ENCODE data around the gene PLEKHA4. TPM values are rescaled to one million over a fixed set of nuclear protein-coding genes. Genes with fewer than 3 reads are reported as not detected.
"Not testable (repeated sequence)": the region's sequence is repeated elsewhere in the genome, so short reads cannot be mapped to it uniquely, and the experiment has no call there.

Gene PLEKHA4
- total RNA-seq, 1 donor from 2014 or later: 44.9 TPM

DNA sequence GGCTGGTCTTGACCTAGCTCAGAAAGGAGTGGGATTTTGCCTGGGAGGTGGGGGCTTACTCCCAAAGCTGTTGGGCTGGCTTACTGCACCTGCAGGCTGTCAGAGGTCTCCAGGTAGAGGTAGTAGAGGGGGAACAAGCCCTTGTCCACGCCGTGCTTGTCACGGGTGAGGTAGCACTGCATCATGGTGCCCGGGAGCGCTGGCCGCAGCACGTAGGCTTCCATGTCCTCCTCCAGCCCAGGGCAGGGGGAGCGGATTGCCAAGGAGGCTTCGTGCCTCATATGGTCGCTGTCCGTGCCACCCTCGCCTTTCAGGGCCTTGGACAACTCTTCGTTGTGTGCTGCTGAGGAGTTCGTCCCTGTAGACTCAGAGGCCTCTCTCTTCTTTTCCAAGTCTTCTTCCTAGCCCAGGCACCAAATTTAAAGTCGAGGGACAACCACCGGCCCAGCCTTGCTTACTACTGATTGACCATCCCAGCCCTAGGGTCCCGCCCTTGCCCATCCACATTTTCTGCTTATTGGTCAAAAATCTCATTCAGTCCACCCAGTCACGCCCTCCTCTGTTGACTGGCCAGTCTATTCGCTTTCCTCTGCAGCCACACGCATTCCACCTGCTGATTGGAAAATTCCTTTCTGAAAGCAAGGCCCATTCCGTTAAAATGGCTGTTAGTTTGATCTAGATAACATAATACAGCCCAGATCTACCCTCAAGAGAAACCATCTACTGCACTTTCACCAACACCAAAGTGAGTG is 19.6 kb upstream of the PLEKHA4 start:
- no peak for DNase-seq (ENCODE audit: low spot score)

DNA sequence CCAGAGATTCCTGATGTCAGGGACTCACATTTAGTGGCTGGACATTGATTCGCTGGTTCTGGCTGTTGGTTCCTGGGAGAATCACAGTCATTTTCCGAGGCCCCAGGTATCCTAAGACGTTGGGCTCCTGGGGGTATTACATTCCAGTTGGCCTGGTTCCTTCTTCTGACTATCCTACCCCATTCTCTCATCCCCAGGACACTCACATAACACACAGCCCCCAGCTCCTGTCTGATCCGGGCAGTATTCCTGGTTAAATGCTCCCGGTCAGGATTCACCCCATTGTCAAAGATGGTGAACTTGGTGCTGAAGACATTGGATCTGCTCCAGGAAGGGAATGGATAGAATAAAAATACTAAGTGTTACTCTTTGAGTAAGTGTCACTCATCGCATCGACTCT is 15.3 kb upstream of the PLEKHA4 start:
- no peak for DNase-seq (ENCODE audit: low spot score)

DNA sequence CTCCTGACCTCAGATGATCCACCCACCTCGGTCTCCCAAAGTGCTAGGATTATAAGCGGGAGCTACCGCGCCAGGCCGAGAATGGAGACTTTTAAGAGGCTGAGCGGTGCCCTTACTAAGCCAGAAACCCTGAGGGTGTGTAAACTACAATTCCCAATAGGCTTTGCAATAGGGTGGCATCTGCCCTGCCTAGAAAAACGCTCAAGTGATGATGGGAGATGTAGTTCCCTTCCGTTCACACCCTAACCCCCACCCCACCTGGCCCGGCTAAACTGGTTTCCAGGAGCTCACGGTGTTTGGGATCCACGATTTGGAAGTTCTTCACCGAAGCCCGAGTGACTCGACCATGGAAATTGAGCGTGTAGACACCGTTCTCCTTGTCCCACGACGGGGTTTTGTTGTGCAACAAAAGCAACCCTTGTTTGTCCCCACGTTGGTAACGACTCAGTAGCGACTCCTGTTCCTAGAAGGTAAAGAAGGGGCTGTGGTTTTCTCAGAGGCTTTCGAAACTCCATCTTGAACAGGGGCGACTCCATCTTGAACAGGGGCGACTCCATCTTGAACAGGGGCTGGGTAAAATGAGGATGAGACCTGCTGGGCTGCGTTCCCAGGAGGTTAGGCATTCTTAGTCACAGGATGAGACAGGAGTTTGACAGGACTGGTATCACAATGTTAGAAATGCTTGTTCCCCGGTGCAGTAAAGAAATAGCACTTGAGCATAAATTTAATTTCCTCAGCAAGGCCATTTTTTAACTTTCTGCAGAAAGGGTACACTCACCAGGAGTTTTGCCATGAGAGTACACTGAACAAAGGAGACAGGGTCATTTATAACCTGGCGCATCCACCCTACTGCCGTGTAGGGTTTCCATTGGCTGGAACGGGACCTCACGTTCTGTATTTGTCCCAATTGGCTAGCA is 13.6 kb upstream of the PLEKHA4 start:
- DNase-seq (ENCODE audit: low spot score): no peak

DNA sequence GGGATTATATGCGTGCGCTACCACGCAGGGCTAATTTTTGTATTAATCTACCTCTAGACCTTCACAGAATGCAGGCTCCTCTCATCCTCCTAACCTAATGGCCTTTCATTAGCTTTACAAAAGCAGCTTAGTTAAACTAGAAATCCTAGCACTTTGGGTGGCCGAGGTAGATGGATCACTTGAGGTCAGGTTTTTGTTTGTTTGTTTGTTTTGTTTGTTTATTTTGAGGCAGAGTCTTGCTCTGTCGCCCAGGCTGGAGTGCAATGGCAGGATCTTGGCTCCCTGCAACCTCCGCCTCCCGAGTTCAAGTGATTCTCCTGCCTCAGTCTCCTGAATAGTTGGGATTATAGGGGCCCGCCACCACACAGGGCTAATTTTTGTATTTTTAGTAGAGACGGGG is 11.3 kb upstream of the PLEKHA4 start:
- not testable (repeated sequence) for DNase-seq (ENCODE audit: low spot score)

DNA sequence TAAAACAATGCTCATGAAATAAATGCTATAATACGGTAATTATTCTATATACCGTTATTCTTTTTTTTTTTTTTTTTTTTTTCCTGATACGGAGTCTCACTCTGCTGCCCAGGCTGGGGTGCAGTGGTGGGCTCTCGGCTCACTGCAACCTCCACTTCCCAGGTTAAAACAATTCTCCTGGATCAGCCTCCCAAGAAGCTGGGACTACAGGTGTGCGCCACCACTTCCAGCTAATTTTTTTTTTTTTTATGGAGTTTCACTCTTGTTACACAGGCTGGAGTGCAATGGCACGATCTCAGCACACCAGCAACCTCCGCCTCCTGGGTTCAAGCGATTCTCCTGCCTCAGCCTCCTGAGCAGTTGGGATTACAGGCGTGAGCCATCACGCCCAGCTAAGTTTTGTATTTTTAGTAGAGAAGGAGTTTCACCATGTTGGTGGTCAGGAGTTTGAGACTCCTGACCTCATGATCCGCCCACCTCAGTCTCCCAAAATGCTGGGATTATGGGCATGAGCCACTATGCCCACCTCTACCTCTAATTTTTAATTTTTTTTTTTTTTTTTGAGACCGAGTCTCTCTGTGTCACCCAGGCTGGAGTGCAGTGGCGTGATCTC is 10.7 kb upstream of the PLEKHA4 start:
- DNase-seq (ENCODE audit: low spot score): no peak

DNA sequence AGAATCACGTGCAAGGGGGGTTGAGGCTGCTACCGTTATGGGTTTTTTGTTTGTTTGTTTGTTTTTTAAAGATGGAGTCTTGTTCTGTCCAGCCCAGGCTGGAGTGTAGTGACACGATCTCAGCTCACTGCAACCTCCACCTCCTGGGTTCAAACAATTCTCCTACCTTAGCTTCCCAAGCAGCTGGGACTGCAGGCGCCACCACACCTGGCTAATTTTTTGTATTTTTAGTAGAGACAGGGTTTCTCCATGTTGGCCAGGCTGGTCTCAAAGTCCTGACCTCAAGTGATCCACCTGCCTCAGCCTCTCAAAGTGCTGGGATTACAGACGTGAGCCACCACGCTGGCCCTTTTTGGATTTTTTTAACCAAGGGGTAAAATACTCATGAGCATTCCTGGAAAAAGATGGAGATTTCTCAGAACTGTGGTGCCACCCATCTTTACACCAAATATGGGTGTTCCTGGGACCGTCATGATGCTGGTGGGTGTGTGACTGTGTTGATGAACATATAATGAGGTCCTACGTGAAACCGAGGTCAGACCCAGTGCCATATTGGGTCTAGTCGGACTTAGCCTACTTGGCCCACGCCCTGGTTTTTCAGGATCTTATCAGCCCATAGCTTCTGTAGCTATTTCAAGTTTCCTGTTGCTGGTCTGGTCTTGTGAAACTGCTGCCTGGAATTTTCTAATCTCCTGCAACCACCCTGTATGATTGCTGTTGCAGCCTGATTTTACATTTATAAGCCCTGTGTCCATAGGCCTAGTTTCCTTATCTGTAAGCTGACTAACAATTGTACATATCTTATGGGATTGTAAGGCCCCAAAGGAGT is 10.0 kb upstream of the PLEKHA4 start:
- no peak for DNase-seq (ENCODE audit: low spot score)

DNA sequence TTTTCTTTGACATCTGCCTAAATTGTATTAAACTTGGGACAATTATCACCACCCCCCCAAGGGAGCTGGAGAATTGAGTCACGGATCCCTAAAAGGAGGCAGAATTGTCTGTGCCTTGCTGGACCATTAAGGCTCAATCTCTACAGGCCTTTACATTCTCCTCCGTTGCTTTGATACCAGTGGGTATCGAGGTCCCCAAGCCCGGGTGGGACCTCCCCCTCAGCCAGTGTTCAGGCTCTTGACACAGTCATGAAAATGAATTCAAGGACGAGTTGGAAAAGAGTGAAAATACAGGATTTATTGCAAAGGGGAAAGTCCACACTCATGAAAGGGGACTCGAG is 9.4 kb upstream of the PLEKHA4 start:
- no peak for DNase-seq (ENCODE audit: low spot score)

DNA sequence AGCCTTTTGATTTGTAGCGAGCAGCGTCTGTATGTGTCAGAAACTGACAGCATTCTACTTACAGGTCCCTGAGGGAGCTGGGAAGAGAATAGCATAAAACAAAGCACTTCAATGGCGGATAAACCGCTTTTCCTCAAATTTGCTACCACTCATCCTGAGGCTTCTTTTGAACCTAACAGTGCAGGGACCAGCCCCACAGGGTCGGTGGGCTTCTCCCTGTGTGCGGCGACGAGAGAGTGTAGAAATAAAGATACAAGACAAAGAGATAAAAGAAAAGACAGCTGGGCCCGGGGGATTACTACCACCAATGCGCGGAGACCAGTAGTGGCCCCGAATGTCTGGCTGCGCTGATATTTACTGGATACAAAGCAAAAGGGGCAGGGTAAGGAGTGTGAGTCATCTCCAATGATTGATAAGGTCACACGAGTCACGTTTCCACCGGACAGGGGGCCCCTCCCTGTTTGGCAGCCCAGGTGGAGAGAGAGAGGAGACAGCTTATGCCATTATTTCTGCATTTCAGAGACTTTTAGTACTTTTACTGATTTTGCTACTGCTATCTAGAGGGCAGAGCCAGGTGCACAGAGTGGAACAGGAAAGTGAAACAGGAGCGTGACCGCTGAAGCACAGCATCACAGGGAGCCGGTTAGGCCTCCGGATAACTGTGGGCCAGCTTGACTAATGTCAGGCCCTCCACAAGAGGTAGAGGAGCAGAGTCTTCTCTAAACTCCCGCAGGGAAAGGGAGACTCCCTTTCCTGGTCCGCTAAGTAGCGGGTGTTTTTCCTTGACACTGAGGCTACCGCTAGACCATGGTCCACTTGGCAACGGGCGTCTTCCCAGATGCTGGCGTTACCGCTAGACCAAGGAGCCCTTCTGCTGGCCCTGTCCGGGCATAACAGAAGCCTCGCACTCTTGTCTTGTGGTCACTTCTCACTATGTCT is 7.9 kb upstream of the PLEKHA4 start:
- not testable (repeated sequence) for DNase-seq (ENCODE audit: low spot score)

DNA sequence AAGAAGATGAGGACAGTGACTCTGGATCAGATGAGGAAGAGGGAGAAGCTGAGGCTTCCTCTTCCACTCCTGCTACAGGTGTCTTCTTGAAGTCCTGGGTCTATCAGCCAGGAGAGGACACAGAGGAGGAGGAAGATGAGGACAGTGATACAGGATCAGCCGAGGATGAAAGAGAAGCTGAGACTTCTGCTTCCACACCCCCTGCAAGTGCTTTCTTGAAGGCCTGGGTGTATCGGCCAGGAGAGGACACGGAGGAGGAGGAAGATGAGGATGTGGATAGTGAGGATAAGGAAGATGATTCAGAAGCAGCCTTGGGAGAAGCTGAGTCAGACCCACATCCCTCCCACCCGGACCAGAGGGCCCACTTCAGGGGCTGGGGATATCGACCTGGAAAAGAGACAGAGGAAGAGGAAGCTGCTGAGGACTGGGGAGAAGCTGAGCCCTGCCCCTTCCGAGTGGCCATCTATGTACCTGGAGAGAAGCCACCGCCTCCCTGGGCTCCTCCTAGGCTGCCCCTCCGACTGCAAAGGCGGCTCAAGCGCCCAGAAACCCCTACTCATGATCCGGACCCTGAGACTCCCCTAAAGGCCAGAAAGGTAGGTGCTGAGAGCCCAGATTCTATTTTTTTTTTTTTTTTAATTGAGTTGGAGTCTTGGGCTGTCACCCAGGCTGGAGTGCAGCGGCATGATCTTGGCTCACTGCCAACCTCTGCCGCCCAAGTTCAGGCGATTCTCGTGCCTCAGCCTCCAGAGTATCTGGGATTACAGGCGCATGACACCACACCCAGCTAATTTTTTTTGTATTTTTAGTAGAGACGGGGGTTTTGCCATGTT is 6.1 kb upstream of the PLEKHA4 start:
- no peak for DNase-seq (ENCODE audit: low spot score)

DNA sequence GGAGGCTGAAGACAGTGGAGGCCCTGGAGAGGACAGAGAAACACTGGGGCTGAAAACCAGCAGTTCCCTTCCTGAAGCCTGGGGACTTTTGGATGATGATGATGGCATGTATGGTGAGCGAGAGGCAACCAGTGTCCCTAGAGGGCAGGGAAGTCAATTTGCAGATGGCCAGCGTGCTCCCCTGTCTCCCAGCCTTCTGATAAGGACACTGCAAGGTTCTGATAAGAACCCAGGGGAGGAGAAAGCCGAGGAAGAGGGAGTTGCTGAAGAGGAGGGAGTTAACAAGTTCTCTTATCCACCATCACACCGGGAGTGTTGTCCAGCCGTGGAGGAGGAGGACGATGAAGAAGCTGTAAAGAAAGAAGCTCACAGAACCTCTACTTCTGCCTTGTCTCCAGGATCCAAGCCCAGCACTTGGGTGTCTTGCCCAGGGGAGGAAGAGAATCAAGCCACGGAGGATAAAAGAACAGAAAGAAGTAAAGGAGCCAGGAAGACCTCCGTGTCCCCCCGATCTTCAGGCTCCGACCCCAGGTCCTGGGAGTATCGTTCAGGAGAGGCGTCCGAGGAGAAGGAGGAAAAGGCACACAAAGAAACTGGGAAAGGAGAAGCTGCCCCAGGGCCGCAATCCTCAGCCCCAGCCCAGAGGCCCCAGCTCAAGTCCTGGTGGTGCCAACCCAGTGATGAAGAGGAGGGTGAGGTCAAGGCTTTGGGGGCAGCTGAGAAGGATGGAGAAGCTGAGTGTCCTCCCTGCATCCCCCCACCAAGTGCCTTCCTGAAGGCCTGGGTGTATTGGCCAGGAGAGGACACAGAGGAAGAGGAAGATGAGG is 5.3 kb upstream of the PLEKHA4 start:
- no peak for DNase-seq (ENCODE audit: low spot score)

DNA sequence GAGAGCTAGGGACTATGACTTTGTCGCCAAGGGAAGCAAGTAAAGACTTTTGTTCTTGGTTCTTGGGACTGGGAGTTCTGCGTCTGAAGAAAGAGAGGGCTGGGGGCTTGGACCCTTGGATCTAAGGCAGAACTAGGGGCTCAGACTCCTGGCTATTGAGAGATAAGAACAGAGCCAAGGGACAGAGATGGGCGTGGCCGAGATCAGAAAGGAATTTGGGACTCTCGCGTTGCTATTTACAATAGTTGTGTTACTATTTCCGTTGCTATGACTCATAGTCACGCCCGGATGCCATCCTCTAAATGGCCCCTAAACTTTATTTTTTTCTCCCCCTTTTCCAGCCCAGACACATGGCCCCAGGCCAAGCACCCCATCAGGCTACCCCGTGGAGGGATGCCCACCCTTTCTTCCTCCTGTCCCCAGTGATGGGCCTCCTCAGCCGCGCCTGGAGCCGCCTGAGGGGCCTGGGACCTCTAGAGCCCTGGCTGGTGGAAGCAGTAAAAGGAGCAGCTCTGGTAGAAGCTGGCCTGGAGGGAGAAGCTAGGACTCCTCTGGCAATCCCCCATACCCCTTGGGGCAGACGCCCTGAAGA is 4.6 kb upstream of the PLEKHA4 start:
- DNase-seq (ENCODE audit: low spot score): no peak

DNA sequence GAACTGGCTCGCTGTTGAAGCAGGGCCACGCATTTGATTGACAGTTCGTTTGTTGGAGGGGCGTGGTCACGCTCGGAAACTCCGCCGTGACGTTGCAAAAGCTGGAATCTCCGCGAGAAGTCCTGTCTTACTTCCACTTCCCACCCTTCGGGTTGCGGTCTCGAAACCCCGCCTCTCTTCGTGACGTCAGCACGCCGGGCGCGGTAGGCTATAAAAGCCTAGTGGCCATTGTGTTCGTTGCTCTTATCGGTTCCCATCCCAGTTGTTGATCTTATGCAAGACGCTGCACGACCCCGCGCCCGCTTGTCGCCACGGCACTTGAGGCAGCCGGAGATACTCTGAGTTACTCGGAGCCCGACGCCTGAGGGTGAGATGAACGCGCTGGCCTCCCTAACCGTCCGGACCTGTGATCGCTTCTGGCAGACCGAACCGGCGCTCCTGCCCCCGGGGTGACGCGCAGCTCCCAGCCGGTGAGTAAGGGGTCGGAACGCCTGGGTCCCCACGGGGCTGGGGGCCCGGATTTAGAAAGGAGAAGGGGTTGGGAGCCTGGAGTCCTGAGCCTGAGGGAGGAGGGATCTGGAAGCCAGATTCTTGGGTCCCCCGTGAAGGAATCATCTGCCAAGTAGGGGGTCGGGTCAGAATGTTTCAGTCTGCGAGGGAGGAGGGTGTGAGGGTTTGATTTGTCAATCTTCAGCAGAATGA is 3.9 kb upstream of the PLEKHA4 start, which contains the start of gene PPP1R15A:
Gene PPP1R15A (plus strand): TSS at position 240 of the 702 bp plus-strand sequence. CDS start 813 bp downstream, outside the sequence.
- DNase-seq (ENCODE audit: low spot score): peak; percentile 100

DNA sequence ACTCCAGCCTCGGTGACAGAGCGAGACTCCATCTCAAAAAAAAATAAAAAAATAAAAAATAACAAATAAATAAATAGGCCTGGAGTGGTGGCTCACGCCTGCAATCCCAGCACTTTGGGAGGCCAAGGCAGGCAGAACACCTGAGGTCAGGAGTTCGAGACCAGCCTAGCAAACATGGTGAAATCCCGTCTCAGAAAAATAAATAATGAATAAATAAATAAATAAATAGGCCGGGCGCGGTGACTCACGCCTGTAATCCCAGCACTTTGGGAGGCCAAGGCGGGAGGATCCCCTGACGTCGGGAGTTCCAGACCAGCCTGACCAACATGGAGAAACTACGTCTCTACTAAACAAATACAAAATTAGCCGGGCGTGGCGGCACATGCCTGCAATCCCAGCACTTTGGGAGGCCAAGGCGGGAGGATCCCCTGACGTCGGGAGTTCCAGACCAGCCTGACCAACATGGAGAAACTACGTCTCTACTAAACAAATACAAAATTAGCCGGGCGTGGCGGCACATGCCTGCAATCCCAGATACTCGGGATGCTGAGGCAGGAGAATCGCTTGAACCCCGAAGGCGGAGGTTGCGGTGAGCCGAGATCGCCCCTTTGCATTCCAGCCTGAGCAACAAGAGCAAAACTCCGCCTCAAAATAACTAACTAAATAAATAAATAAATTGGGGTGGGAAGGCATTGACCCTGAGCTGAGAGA is 3.2 kb upstream of the PLEKHA4 start:
- not testable (repeated sequence) for DNase-seq (ENCODE audit: low spot score)

DNA sequence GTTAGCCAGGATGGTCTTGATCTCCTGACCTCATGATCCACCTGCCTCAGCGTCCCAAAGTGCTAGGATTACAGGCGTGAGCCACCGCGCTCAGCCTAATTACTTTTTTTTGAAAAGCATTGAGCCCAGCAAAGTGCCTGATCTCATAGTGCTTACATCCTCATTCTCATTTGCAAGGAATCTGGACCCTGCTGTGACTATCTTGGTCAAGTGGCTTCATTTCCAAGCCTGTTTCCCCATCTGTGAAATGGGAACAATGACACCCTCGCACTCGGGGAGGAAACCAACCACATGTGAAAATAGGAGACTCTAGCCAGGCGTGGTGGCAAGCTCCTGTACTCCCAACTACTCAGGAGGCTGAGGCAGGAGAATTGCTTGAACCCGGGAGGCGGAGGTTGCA is 1.6 kb upstream of the PLEKHA4 start:
- no peak for DNase-seq (ENCODE audit: low spot score)

DNA sequence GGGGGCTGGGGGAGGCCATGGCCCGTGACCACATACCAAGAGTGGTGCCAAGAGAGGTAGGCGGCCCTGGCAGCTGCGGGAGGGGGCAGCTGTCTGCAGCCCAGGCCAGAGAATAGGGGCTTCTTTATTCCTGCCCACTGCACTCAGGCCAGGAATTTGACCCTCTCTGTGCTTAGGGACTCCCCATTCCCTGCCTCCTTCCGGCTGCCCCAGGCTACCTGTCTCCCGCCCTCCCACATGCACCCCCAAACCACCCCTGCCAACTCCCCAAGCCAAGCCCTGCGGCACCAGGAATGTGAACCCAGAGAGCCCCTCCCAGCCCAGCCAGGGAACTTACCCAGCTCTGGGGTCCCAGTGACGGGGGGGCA is 687 bp downstream of the PLEKHA4 start:
- no peak for DNase-seq (ENCODE audit: low spot score)

DNA sequence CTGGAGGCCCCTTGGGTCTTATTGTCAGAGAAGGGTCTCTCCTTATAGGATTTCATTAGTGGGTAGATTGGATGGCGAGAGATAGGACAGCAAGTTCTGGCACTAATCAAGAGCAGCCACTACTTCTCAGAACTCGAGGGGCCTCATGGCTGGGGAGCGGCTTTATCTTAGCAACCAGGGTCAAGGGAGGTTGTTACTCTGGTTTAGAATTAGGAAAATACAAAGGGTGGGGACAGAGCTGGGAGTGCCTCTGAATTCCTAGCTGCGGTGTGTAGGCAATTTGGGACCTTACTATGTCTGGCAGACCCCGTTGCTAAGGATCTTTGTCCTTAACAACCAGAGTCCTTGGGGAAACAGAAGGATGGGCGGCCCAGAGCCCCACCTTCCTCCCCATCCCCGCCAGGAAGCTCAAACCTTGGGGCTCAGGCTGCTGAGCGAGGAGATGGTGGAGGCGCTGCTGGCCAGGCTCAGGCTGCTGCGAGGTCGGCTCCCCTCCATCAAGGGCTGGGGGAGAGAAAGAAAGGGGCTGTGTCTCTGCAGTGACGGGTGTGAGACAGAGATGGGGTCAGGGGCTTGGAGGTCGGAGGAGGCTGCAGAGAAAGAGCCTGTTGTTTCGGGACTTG is 1.2 kb downstream of the PLEKHA4 start:
- DNase-seq (ENCODE audit: low spot score): no peak
